Middle frontal gyrus (tissue), 1 donor: Measurements from ENCODE around the gene PCDHGA6.
"Not testable (repeated sequence)": the region's sequence is repeated elsewhere in the genome, so short reads cannot be mapped to it uniquely, and the experiment has no call there.

Source experiments
- DNase-seq: peaks from one replicate; pipeline ENCODE4 v3.0.0-alpha.2; 2015; ENCODE audit warnings: low spot score; ENCODE audit errors: extremely low spot score

The PCDHGA6 gene

GRCh38 chr5:141392429-141393198, 18.9 kb downstream of the PCDHGA6 start, which contains the start of gene PCDHGA8:
Gene PCDHGA8 (plus strand): TSS chr5:141392633. CDS start chr5:141392814, 181 bp downstream.
- DNase-seq: no peak

- no peak for DNase-seq
Measured at GRCh38 chr5:141393267-141393666, 19.6 kb downstream of the PCDHGA6 start.

- DNase-seq: not testable (repeated sequence)
Measured at GRCh38 chr5:141394401-141395187, 20.9 kb downstream of the PCDHGA6 start.

- DNase-seq: not testable (repeated sequence)
Measured at GRCh38 chr5:141397756-141398551, 24.3 kb downstream of the PCDHGA6 start, which contains the start of gene PCDHGB5. Gene PCDHGB5 (plus strand): TSS chr5:141397947. CDS start chr5:141398128, 181 bp downstream.

GRCh38 chr5:141398608-141399007, 24.9 kb downstream of the PCDHGA6 start:
- DNase-seq: no peak

GRCh38 chr5:141399555-141400258, 26.0 kb downstream of the PCDHGA6 start:
- DNase-seq: no peak

- DNase-seq: no peak
Measured at GRCh38 chr5:141402553-141403243, 29.0 kb downstream of the PCDHGA6 start, which contains the start of gene PCDHGA9. Gene PCDHGA9 (plus strand): TSS chr5:141402778. CDS start chr5:141402953, 175 bp downstream.

GRCh38 chr5:141403387-141403786, 29.7 kb downstream of the PCDHGA6 start:
- no peak for DNase-seq

GRCh38 chr5:141407790-141408505, 34.3 kb downstream of the PCDHGA6 start, which contains the start of gene PCDHGB6:
Gene PCDHGB6 (plus strand): TSS chr5:141408021. CDS start chr5:141408203, 182 bp downstream.
- not testable (repeated sequence) for DNase-seq

GRCh38 chr5:141409598-141410306, 36.1 kb downstream of the PCDHGA6 start:
- no peak for DNase-seq

- no peak for DNase-seq
Measured at GRCh38 chr5:141411575-141411974, 37.9 kb downstream of the PCDHGA6 start.

- DNase-seq: no peak
Measured at GRCh38 chr5:141412854-141413539, 39.3 kb downstream of the PCDHGA6 start, which contains the start of gene PCDHGA10. Gene PCDHGA10 (plus strand): TSS chr5:141412987. CDS start chr5:141413176, 189 bp downstream.

- DNase-seq: no peak
Measured at GRCh38 chr5:141413540-141414069, 39.9 kb downstream of the PCDHGA6 start.

GRCh38 chr5:141414548-141415274, 41.0 kb downstream of the PCDHGA6 start:
- DNase-seq: not testable (repeated sequence)

GRCh38 chr5:141415275-141415618, 41.6 kb downstream of the PCDHGA6 start:
- DNase-seq: not testable (repeated sequence)

- DNase-seq: not testable (repeated sequence)
Measured at GRCh38 chr5:141417494-141418172, 43.9 kb downstream of the PCDHGA6 start, which contains the start of gene PCDHGB7. Gene PCDHGB7 (plus strand): TSS chr5:141417677. CDS start chr5:141417860, 183 bp downstream.
